ENCODE data around the gene CDKN2C.

DNA sequence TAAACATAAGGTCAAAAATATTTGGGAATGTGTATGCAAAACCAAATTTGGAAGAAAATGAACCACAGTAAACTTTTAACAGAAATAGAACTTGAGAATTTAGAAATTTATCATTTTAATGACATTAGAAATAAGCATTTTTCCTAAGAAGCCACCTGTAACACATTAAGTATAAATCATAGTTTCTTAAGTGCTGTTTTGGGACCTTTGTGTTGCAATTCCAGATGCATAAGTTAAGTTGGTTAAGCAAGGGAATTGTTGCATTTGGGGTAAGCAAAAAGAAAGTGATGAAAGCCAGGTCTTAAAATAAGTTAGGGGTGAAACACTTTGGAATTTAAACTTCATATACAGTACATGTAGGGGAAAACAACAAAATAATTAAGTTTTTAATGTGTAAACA lies 49.8 kb downstream of the CDKN2C start:
- TF ChIP-seq, protein P1, sequence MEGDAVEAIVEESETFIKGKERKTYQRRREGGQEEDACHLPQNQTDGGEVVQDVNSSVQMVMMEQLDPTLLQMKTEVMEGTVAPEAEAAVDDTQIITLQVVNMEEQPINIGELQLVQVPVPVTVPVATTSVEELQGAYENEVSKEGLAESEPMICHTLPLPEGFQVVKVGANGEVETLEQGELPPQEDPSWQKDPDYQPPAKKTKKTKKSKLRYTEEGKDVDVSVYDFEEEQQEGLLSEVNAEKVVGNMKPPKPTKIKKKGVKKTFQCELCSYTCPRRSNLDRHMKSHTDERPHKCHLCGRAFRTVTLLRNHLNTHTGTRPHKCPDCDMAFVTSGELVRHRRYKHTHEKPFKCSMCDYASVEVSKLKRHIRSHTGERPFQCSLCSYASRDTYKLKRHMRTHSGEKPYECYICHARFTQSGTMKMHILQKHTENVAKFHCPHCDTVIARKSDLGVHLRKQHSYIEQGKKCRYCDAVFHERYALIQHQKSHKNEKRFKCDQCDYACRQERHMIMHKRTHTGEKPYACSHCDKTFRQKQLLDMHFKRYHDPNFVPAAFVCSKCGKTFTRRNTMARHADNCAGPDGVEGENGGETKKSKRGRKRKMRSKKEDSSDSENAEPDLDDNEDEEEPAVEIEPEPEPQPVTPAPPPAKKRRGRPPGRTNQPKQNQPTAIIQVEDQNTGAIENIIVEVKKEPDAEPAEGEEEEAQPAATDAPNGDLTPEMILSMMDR (tag by site-specific recombination; IDR thresholded peaks at IDR 0.05), result no peak
- TF ChIP-seq ZNF776 (tag by site-specific recombination; IDR thresholded peaks at IDR 0.05; ENCODE audit: borderline replicate concordance) (no peak), ZNF184 (tag by site-specific recombination; IDR thresholded peaks at IDR 0.05) (no peak), PRDM1 (tag by site-specific recombination; IDR thresholded peaks at IDR 0.05) (no peak), ZNF837 (tag by site-specific recombination; IDR thresholded peaks at IDR 0.05) (no peak), ZBTB17 (tag by site-specific recombination; IDR thresholded peaks at IDR 0.05) (no peak), ZNF114 (tag by site-specific recombination; IDR thresholded peaks at IDR 0.05) (no peak), KLF1 (tag by site-specific recombination; IDR thresholded peaks at IDR 0.05) (no peak), ZNF791 (tag by site-specific recombination; IDR thresholded peaks at IDR 0.05) (no peak), ZNF423 (tag by site-specific recombination; IDR thresholded peaks at IDR 0.05) (no peak), KLF16 (tag by site-specific recombination; IDR thresholded peaks at IDR 0.05) (no peak)
- TF ChIP-seq, protein P2, sequence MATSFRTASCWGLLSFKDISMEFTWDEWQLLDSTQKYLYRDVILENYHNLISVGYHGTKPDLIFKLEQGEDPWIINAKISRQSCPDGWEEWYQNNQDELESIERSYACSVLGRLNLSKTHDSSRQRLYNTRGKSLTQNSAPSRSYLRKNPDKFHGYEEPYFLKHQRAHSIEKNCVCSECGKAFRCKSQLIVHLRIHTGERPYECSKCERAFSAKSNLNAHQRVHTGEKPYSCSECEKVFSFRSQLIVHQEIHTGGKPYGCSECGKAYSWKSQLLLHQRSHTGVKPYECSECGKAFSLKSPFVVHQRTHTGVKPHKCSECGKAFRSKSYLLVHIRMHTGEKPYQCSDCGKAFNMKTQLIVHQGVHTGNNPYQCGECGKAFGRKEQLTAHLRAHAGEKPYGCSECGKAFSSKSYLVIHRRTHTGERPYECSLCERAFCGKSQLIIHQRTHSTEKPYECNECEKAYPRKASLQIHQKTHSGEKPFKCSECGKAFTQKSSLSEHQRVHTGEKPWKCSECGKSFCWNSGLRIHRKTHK (tag by site-specific recombination; IDR thresholded peaks at IDR 0.05), result no peak
- TF ChIP-seq, protein P3, sequence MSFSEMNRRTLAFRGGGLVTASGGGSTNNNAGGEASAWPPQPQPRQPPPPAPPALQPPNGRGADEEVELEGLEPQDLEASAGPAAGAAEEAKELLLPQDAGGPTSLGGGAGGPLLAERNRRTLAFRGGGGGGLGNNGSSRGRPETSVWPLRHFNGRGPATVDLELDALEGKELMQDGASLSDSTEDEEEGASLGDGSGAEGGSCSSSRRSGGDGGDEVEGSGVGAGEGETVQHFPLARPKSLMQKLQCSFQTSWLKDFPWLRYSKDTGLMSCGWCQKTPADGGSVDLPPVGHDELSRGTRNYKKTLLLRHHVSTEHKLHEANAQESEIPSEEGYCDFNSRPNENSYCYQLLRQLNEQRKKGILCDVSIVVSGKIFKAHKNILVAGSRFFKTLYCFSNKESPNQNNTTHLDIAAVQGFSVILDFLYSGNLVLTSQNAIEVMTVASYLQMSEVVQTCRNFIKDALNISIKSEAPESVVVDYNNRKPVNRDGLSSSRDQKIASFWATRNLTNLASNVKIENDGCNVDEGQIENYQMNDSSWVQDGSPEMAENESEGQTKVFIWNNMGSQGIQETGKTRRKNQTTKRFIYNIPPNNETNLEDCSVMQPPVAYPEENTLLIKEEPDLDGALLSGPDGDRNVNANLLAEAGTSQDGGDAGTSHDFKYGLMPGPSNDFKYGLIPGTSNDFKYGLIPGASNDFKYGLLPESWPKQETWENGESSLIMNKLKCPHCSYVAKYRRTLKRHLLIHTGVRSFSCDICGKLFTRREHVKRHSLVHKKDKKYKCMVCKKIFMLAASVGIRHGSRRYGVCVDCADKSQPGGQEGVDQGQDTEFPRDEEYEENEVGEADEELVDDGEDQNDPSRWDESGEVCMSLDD (tag by site-specific recombination; IDR thresholded peaks at IDR 0.05), result no peak
- TF ChIP-seq, protein P4, sequence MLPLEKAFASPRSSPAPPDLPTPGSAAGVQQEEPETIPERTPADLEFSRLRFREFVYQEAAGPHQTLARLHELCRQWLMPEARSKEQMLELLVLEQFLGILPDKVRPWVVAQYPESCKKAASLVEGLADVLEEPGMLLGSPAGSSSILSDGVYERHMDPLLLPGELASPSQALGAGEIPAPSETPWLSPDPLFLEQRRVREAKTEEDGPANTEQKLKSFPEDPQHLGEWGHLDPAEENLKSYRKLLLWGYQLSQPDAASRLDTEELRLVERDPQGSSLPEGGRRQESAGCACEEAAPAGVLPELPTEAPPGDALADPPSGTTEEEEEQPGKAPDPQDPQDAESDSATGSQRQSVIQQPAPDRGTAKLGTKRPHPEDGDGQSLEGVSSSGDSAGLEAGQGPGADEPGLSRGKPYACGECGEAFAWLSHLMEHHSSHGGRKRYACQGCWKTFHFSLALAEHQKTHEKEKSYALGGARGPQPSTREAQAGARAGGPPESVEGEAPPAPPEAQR (tag by site-specific recombination; IDR thresholded peaks at IDR 0.05), result no peak

Measured in HEK293 (cell line).